ENCODE results near the gene FGFR2.

DNA sequence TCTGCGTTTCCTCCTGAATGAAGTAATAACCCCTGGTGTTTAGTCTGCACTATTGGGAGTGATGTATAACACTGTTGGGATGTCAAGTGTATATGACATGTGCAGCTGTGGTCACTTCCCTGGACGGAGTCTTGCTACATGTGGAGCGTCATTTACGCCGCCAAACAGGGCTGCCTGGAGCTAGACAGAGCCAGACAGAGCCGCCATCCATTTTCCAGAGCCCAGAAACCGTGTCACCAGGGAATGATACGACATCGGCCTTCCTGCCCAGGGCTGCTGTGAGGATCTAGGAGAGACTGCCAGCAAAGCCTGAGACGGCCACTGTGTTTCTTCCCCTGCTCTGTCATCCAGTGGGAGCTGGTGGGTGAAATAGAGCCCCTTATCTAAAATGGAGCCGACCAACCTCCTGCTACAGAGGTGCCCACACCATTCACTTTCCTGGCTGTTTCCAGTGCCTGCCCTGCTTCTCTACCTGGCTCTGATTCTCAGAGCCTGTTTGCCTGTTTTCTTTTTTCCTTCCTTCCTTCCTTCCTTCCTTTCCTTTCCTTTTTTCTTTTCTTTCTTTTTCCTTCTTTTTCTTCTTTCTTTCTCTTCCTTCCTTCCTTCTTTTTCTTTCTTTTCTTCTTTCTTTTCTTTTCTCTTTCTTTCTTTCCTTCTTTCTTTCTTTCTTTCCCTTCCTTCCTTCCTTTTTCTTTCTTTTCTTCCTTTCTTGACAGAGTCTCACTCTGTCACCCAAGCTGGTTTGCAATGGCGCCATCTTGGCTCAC lies 13.3 kb upstream of the FGFR2 start:
- TF ChIP-seq, protein P1, sequence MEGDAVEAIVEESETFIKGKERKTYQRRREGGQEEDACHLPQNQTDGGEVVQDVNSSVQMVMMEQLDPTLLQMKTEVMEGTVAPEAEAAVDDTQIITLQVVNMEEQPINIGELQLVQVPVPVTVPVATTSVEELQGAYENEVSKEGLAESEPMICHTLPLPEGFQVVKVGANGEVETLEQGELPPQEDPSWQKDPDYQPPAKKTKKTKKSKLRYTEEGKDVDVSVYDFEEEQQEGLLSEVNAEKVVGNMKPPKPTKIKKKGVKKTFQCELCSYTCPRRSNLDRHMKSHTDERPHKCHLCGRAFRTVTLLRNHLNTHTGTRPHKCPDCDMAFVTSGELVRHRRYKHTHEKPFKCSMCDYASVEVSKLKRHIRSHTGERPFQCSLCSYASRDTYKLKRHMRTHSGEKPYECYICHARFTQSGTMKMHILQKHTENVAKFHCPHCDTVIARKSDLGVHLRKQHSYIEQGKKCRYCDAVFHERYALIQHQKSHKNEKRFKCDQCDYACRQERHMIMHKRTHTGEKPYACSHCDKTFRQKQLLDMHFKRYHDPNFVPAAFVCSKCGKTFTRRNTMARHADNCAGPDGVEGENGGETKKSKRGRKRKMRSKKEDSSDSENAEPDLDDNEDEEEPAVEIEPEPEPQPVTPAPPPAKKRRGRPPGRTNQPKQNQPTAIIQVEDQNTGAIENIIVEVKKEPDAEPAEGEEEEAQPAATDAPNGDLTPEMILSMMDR (IDR thresholded peaks at IDR 0.05 in 2 of 3, conservative IDR thresholded peaks at IDR 0.05 in 1 of 3; ENCODE audit: borderline replicate concordance in 1 of 3, insufficient read depth in 1 of 3, low read depth in 2 of 3, low read length in 2 of 3): no peak
- TF ChIP-seq, protein P2, sequence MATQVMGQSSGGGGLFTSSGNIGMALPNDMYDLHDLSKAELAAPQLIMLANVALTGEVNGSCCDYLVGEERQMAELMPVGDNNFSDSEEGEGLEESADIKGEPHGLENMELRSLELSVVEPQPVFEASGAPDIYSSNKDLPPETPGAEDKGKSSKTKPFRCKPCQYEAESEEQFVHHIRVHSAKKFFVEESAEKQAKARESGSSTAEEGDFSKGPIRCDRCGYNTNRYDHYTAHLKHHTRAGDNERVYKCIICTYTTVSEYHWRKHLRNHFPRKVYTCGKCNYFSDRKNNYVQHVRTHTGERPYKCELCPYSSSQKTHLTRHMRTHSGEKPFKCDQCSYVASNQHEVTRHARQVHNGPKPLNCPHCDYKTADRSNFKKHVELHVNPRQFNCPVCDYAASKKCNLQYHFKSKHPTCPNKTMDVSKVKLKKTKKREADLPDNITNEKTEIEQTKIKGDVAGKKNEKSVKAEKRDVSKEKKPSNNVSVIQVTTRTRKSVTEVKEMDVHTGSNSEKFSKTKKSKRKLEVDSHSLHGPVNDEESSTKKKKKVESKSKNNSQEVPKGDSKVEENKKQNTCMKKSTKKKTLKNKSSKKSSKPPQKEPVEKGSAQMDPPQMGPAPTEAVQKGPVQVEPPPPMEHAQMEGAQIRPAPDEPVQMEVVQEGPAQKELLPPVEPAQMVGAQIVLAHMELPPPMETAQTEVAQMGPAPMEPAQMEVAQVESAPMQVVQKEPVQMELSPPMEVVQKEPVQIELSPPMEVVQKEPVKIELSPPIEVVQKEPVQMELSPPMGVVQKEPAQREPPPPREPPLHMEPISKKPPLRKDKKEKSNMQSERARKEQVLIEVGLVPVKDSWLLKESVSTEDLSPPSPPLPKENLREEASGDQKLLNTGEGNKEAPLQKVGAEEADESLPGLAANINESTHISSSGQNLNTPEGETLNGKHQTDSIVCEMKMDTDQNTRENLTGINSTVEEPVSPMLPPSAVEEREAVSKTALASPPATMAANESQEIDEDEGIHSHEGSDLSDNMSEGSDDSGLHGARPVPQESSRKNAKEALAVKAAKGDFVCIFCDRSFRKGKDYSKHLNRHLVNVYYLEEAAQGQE (IDR thresholded peaks at IDR 0.05; ENCODE audit: low read depth): no peak
- TF ChIP-seq, protein P3, sequence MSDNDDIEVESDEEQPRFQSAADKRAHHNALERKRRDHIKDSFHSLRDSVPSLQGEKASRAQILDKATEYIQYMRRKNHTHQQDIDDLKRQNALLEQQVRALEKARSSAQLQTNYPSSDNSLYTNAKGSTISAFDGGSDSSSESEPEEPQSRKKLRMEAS (IDR thresholded peaks at IDR 0.05): no peak
- TF ChIP-seq FOSL1 (IDR thresholded peaks at IDR 0.05; ENCODE audit: low read depth) (no peak), POLR2A (IDR thresholded peaks at IDR 0.05; ENCODE audit: borderline replicate concordance, extremely low read depth, insufficient read depth, insufficient read length) (no peak), EZH2 (IDR thresholded peaks at IDR 0.05) (no peak), EZH2phosphoT487 (IDR thresholded peaks at IDR 0.05; ENCODE audit: borderline replicate concordance) (no peak), ELF1 (IDR thresholded peaks at IDR 0.05; ENCODE audit: borderline replicate concordance, low read depth) (no peak), RAD21 (IDR thresholded peaks at IDR 0.05; ENCODE audit: low read depth) (no peak), CEBPB (IDR thresholded peaks at IDR 0.05; ENCODE audit: low read depth) (no peak), SIN3A (IDR thresholded peaks at IDR 0.05; ENCODE audit: low read depth) (no peak), CBX3 (IDR thresholded peaks at IDR 0.05; ENCODE audit: low read depth) (no peak)
- TF ChIP-seq, protein P4, sequence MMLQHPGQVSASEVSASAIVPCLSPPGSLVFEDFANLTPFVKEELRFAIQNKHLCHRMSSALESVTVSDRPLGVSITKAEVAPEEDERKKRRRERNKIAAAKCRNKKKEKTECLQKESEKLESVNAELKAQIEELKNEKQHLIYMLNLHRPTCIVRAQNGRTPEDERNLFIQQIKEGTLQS (IDR thresholded peaks at IDR 0.05): no peak
- TF ChIP-seq, protein P5, sequence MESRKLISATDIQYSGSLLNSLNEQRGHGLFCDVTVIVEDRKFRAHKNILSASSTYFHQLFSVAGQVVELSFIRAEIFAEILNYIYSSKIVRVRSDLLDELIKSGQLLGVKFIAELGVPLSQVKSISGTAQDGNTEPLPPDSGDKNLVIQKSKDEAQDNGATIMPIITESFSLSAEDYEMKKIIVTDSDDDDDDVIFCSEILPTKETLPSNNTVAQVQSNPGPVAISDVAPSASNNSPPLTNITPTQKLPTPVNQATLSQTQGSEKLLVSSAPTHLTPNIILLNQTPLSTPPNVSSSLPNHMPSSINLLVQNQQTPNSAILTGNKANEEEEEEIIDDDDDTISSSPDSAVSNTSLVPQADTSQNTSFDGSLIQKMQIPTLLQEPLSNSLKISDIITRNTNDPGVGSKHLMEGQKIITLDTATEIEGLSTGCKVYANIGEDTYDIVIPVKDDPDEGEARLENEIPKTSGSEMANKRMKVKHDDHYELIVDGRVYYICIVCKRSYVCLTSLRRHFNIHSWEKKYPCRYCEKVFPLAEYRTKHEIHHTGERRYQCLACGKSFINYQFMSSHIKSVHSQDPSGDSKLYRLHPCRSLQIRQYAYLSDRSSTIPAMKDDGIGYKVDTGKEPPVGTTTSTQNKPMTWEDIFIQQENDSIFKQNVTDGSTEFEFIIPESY (IDR thresholded peaks at IDR 0.05; ENCODE audit: extremely low read depth, insufficient replicate concordance, low read length): no peak
